ENCODE results near the gene ATP2B2.

The ATP2B2 gene

GRCh38 chr3:10492364-10493201 lies 12.8 kb downstream of the ATP2B2 start:
- DNase-seq: no peak

DNA sequence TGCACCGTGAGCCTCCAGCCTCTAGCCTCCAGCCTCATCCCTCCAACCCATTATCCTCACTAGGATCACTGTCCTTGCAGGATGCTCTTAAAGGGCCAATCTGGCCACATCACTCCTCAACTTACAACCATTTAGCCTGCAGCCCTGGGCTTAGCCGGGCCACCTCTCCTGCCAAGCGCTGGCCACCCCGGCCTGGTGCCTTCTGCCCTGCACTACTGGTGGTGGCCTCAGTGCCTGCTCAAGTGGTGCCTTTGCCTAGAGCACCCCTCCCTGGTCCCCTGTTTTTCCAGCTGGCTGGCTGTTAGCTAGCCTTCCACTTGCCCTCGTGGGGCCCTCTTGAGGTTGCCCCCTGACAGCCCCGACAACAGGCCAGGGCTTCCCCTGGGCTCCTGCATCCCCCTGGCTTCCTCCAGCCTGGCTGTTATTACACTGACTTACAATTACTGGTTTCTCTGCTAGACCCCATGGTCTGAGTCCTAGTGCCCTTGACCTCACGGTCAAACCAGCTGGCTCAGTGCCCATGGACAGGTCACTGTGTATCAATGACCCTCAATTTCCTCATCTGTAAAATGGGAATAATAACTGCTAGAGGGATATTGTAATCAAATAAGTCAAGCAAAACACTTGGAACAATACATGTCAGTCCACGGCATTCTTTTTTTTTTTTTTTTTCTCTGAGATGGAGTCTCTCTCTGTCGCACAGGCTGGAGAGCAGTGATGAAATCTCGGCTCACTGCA lies 15.5 kb downstream of the ATP2B2 start:
- no peak for DNase-seq

DNA sequence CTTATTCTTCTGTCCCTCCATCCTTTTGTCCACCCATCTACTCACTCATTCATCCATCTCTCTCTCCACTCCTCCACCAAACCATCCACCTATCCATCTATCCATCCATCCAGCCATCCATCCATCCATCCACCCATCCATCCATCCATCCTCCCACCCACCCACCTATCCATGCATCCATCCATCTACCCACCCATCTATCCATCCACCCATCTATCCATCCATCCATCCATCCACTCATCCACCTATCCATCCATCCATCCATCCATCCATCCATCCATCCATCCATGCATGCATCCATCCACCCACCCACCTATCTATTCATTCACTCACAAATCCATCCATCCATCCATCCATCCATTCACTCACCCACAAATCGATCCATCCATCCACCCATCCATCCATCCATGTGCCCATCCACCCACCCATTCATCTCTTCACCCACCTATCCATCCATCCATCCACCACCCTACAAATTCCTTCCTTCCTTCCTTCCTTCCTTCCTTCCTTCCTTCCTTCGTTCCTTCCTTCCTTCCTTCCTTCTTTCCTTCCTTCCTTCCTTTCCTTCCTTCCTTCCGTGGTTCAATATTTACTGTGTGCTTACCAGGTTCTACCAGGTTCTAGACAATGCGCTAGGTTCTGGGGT lies 17.3 kb downstream of the ATP2B2 start:
- DNase-seq: no peak

DNA sequence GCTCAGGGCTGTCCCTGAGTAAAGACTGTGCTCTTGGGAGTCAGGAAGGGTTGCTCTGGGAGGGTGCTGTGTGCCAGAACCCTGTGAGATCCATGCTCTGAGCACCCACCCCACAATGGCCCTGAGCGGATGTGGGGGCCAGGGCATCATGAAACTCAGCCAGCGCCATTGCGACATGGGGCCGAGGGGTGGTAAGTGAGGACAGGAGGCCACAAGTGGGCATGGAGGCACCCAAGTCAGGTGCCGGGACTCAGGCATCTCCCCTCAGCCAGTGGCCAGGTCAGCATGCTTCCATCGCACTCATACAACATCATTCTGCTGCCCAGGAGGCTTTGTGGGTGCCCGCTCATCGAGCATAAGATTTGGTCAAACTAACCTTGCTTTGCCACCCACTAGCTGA lies 19.6 kb downstream of the ATP2B2 start:
- DNase-seq: no peak

GRCh38 chr3:10485380-10485779 lies 20.0 kb downstream of the ATP2B2 start:
- DNase-seq: no peak

DNA sequence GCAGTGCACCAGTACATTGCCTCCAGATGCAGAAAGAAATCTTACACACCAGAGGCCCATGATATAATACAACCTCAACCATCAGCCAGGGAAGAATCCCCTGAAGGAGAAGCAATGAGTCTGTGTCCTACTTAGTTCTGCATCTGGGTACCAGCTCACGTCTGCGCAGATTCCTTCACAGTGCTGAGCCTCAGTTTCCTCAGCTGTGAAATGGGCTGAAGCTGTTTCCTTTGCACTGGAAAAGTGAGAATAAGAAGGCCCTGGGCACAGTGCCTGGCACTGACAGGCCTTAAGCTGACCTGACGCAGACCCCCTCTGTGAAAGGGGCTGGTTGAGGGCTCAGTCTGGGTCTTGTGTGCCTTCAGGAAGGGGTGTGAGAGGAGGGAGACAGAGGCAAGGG lies 20.7 kb downstream of the ATP2B2 start:
- DNase-seq: no peak

- DNase-seq: no peak
These were observed 21.6 kb downstream of the ATP2B2 start for GRCh38 chr3:10483686-10484345.

GRCh38 chr3:10483364-10483675 lies 22.1 kb downstream of the ATP2B2 start:
- DNase-seq: no peak

GRCh38 chr3:10482631-10483363 lies 22.6 kb downstream of the ATP2B2 start:
- DNase-seq: no peak

DNA sequence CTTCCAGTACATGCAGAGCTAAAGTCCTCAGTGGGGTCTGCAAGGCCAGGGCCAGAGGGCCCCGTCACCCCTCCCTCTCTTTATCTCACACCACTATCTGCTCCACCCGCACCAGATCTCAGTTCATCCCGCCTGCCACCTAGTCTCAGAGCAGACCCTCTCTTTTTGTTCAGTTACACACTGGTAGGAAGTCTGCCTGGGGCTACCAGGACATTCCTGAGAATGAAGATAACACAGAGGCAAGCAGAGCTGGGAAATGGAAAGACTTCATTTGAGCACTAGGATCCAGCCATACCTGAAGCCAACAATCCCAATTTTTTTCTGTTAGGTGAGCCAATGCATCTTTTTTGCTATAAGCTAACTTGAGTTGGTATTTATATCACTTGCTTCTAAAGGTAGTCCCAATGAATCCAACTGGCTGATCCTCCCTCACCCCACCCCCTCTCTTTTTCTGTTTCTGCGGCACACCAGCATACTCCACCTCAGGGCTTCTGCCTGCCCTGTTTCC lies 24.5 kb downstream of the ATP2B2 start:
- no peak for DNase-seq

DNA sequence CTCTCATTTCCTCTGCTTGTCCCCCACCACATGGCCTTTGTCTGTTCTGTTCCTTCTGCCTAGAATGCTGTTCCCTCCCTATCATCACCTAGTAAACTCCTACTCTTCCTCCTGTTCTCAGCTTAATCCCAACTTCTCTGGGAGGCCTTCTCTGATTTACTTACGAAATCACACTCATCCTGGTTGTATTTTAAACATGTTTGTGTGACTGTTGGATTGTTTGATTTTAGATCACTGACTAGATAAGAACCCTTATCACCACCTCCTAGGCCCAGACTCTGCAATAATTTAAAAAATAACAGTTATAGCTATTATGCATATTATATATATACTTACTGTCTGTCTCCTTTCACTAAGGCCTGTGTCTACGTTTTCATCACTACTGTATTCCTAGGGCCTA lies 26.1 kb downstream of the ATP2B2 start:
- no peak for DNase-seq

DNA sequence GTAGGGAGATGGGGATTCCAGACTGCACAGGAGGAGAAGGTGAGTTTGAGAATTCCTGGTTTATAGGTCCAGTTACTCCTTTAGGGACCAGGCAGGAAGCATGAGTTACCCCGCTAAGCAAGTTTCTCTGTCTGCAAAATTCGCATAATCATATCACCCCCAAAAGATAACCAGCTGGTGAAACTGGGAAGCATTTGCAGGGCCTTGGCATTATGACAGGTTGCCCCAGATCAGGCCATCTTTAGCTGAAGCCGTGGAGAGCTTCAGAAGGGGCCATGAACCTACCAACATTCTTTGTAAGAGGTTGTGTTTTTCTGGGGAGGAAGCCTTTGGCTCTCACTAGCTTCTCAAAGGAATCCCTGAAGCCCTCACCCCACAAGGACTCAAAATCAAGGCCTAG lies 29.4 kb downstream of the ATP2B2 start:
- no peak for DNase-seq

DNA sequence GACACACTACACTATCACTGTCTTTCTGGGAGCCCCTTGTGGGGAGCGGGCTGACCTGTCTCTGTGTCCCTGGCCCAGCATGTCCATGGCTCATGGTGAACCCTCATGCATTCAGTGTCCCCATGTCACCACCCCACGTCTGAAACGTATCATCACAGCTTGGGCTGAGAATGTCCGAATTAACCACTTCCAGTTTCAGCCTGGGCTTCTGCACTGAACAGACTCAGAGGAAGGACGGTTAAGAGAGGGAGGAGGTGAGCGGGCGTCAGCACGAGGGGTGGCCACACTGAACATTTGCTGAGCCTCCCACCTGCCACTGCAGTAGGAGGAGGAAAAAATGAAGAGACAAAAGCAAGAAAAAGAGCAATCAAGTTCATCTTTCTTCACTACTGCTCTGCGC lies 30.5 kb downstream of the ATP2B2 start:
- no peak for DNase-seq

- no peak for DNase-seq
These were observed 31.1 kb downstream of the ATP2B2 start for GRCh38 chr3:10474275-10474646.

DNA sequence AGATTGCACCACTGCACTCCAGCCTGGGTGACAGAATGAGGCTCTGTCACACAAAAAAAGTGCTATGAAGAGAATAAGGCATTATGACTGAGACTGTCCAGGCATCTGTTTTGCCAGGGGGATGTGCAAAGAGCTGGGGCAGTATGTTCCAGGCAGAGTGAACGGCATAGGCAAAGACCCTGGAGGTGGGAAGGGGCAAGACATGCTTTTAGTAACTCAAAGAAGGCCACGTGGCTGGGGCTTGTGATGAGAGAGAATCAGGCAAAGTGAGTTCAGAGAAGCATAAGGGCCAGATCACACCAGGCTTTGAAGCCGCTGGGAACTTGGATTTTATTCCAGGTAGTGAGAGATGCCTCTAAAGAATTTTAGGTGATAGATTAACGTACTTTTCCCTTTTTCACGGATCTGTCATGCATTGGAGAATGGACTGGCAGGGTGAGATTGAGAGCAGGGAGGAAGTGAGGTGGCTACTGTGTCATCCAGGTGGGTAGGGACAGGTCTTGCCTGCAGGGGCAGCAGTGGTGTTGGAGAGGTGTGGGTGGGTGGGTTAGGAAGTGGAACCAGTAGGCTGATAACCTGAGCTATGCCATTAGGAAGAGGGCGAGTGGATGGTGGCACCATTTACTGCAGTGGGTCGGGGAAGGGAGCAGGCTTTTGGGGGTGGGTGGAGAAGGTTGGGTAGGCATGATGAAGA lies 31.7 kb downstream of the ATP2B2 start:
- DNase-seq: no peak

DNA sequence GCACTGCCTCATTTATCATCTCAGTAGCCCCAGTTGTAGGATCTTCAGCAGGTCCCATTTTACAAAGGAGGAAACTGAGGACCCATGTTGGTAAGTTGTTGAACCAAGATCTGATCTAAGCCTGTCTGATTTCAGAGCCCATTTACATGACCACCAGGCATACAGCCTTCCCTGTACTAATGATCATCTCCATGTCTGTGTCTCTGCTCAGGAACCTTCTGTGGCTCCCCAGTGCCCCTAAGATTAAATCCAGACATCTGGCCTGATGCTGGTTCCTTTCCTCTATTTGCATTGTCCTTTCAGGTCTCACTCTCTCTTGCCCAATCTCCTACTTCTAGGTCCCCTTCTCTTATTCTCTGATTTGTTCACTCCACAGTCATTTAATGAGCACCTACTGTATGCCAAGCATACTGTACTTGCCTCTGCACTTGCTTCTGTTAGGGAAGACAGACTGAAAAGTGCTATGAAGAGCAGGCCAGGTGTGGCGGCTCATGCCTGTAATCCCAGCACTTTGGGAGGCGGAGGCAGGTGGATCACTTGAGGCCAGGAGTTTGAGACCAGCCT lies 32.4 kb downstream of the ATP2B2 start:
- no peak for DNase-seq

GRCh38 chr3:10471054-10471688 lies 34.2 kb downstream of the ATP2B2 start:
- DNase-seq: no peak

DNA sequence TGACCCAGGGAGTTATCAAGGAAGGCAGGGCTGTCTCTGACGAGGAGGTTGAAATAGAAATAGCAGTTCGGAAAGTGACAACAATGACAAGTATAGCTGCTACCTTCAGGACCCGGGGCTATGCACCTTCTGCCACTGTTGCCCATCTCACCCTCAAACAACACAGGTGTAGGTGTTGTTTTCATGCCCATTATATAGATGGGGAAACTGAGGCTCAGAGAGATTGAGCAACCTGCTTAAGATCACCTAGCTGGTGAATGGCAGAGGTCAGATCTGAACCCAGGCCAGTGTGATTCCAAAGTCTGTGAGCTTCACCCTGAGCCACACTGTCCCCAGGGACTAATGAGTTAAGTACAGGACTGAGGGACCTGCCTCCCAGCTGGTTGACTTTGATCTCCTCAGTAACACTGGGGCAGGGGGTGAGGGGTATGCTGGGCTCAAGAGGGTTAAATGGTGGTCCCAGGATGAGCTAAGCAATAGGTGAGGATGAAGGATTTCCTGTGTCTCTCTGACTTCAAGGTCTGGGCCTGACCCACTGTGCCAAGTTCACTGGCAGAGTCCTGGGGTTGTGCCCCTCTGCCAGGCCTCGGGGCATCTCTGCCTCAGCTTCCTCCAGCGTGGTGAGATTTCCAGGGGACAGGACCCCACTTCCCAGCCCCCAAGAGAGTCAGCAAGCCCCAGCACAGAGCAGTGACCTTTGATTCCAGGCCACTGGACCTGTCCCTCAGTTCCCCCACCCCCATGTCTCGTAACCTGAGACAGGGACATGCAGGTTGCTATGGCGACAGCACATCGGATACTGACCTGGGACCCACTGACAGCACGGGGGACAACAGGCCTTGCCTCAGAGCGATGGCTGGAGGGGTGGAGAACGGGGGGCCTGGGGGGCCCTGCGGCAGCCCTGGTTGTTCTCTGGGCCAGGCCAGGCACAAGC lies 35.0 kb downstream of the ATP2B2 start:
- DNase-seq: no peak

GRCh38 chr3:10469441-10470119 lies 35.8 kb downstream of the ATP2B2 start:
- no peak for DNase-seq

All from kidney glomerular epithelial cell (primary cell).